Measurements from ENCODE around the gene EFCAB11. TPM values are rescaled to one million over a fixed set of nuclear protein-coding genes. Genes with fewer than 3 reads are reported as not detected.

EFCAB11 gene
- total RNA-seq, 1 experiment from 2014 or later: 18.1 TPM

- no peak overlapping the region for H3K4me3 ChIP-seq (replicated peaks in 1 of 2; ENCODE audit: low read depth in 1 of 2, low read length in 2 of 2)
- no peaks in the 10 kb centered on the region for H3K27me3 ChIP-seq (ENCODE audit: insufficient read depth, low read length)
- H3K36me3 ChIP-seq (ENCODE audit: control insufficient read depth in 1 of 2, insufficient read depth in 2 of 2, low read length in 2 of 2): no peaks in the 10 kb centered on the region
- BruUV-seq (replicated peaks): no TSS peak
- no peak overlapping the region for H3K4me2 ChIP-seq (ENCODE audit: low read length)
- no peaks in the 10 kb centered on the region for H3K9me3 ChIP-seq (ENCODE audit: control insufficient read depth in 1 of 2, insufficient read depth in 1 of 2, low read depth in 1 of 2, low read length in 2 of 2)
- H4K20me1 ChIP-seq (ENCODE audit: insufficient read depth): no peaks in the 10 kb centered on the region
- H2AFZ ChIP-seq (ENCODE audit: low read depth, low read length, poor library complexity, severe bottlenecking): no peak overlapping the region
- H3K9ac ChIP-seq (ENCODE audit: low read length): no peak overlapping the region
- H3K9me2 ChIP-seq (ENCODE audit: insufficient read depth): no peaks in the 10 kb centered on the region
- DNase-seq (ENCODE audit: low read depth, low spot score): no peak
- intact Hi-C loops (cut with micrococcal nuclease): no loop called here
- RAD21 ChIA-PET (ENCODE audit: low non-redundant PET in 1 of 2, low total read pairs in 2 of 2, uncharacterized antibody in 2 of 2, unreplicated experiment in 2 of 2): no interaction called here
- no peak for TF ChIP-seq POLR2AphosphoS5 (IDR thresholded peaks at IDR 0.05; ENCODE audit: low read depth, low read length)
- TF ChIP-seq ZFX (IDR thresholded peaks at IDR 0.05): no peak
- TF ChIP-seq FOSL1 (IDR thresholded peaks at IDR 0.05; ENCODE audit: low read depth): no peak
- TF ChIP-seq RAD21 (IDR thresholded peaks at IDR 0.05; ENCODE audit: low read depth): no peak
- no peaks in the 10 kb centered on the region for H3K79me2 ChIP-seq (ENCODE audit: insufficient read depth, low read length)
- POLR2A ChIA-PET: no interaction called here
- peaks cover 3 to 7% of the 10 kb centered on the region in 2 experiments; a peak in 2 of 4 replicates for H3K4me1 ChIP-seq (ENCODE audit: control insufficient read depth in 1 of 2, insufficient read depth in 2 of 2, low read length in 2 of 2)
- CTCF ChIA-PET: no interaction called here
- H3K27ac ChIP-seq (ENCODE audit: low read depth, low read length): no peak overlapping the region
- no peak for ATAC-seq
Observed at GRCh38 chr14:89866458-89866857, 88.1 kb downstream of the EFCAB11 start.

DNA sequence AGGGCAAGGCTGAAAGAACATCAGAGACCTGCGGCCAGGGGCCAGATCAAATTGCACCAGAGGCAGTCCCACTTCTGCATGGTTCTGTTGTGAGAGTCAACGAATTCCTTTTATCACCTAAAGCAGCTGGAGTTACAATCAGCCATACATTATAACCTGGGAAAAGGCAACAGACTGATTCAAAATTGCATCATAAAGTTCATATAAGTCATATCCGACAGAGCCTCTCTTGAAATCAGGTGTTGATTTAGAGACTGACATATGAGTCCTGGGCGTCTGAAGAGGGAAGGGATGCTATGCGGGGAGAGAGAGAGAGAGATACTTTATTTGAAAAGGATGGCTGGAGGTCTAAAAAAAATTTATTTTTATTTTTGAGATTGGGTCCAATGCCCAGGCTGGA lies 89.4 kb downstream of the EFCAB11 start:
- no TSS peak for BruUV-seq (replicated peaks)
- POLR2A ChIA-PET: no interaction called here
- no peak for ATAC-seq

More for the DNA sequence above, 89.4 kb downstream of the EFCAB11 start:
- no peaks in the 10 kb centered on the region for H3K36me3 ChIP-seq (ENCODE audit: control insufficient read depth in 1 of 2, insufficient read depth in 2 of 2, low read length in 2 of 2)
- no peaks in the 10 kb centered on the region for H3K27me3 ChIP-seq (ENCODE audit: insufficient read depth, low read length)
- H3K27ac ChIP-seq (ENCODE audit: low read depth, low read length): no peak overlapping the region
- CTCF ChIA-PET: no interaction called here
- no peaks in the 10 kb centered on the region for H3K9me3 ChIP-seq (ENCODE audit: control insufficient read depth in 1 of 2, insufficient read depth in 1 of 2, low read depth in 1 of 2, low read length in 2 of 2)
- no peak for DNase-seq (ENCODE audit: low read depth, low spot score)
- H3K9ac ChIP-seq (ENCODE audit: low read length): no peak overlapping the region
- no peaks in the 10 kb centered on the region for H3K9me2 ChIP-seq (ENCODE audit: insufficient read depth)
- no peak overlapping the region for H3K4me3 ChIP-seq (replicated peaks in 1 of 2; ENCODE audit: low read depth in 1 of 2, low read length in 2 of 2)
- TF ChIP-seq TCF7L2 (IDR thresholded peaks at IDR 0.05; ENCODE audit: borderline replicate concordance, extremely low read depth, insufficient read depth, insufficient read length): no peak
- peaks cover 3 to 7% of the 10 kb centered on the region in 2 experiments; a peak in 2 of 4 replicates for H3K4me1 ChIP-seq (ENCODE audit: control insufficient read depth in 1 of 2, insufficient read depth in 2 of 2, low read length in 2 of 2)
- RAD21 ChIA-PET (ENCODE audit: low non-redundant PET in 1 of 2, low total read pairs in 2 of 2, uncharacterized antibody in 2 of 2, unreplicated experiment in 2 of 2): no interaction called here
- H3K4me2 ChIP-seq (ENCODE audit: low read length): no peak overlapping the region
- no peaks in the 10 kb centered on the region for H3K79me2 ChIP-seq (ENCODE audit: insufficient read depth, low read length)
- no peaks in the 10 kb centered on the region for H4K20me1 ChIP-seq (ENCODE audit: insufficient read depth)
- intact Hi-C loops (cut with micrococcal nuclease): no loop called here
- H2AFZ ChIP-seq (ENCODE audit: low read depth, low read length, poor library complexity, severe bottlenecking): no peak overlapping the region
